Naive thymus-derived CD4-positive, alpha-beta T cell (primary cell): ENCODE results near the gene TACSTD2. TPM values are rescaled to one million over a fixed set of nuclear protein-coding genes. Genes with fewer than 3 reads are reported as not detected.
"Not testable (repeated sequence)": the region's sequence is repeated elsewhere in the genome, so short reads cannot be mapped to it uniquely, and the experiment has no call there.

Source experiments
- ATAC-seq: fragments of 150-1000 bp; cut with Tn5 transposase; 2 replicates; pipeline ENCODE4 v1.10.0; 2021; ENCODE audit warnings: mild to moderate bottlenecking, moderate library complexity
- CTCF ChIA-PET: fragments of 350-600 bp; sonication (Branson Sonifier 250); formaldehyde crosslinking; loops from one replicate; lab custom pipeline; 2021; ENCODE audit warnings: antibody characterized with exemption; lab: Charles Lee
- POLR2A ChIA-PET: fragments of 350-600 bp; sonication (Branson Sonifier 250); formaldehyde crosslinking; loops from one replicate; lab custom pipeline; 2021; ENCODE audit warnings: antibody characterized with exemption, inconsistent platforms; lab: Charles Lee
- DNase-seq, 9 donors: peaks; one replicate each; pipeline versions ENCODE4 v3.0.0 to v3.0.0-alpha.2; 2020 to 2022; ENCODE audit warnings: mixed read lengths in 1 of 9
- H3K27ac ChIP-seq: one replicate; pipeline ENCODE4 v1.7.0; 2013; ENCODE audit warnings: mild to moderate bottlenecking, low read depth, low read length, moderate library complexity
- H3K27me3 ChIP-seq, 2 donors: one replicate each; pipeline ENCODE4 v1.7.0; 2013; ENCODE audit warnings: low read length in 2 of 2, mild to moderate bottlenecking in 2 of 2, moderate library complexity in 2 of 2; ENCODE audit not compliant: control insufficient read depth in 2 of 2, insufficient read depth in 2 of 2
- H3K36me3 ChIP-seq, 3 experiments: 1 replicate in 2 of 3; 2 replicates in 1 of 3; pipeline ENCODE4 v1.7.0; 2013; ENCODE audit warnings: low read length in 3 of 3, mild to moderate bottlenecking in 3 of 3, moderate library complexity in 1 of 3; ENCODE audit not compliant: insufficient read depth in 3 of 3, control insufficient read depth in 2 of 3
- H3K4me1 ChIP-seq, 2 donors: one replicate each; pipeline ENCODE4 v1.7.0; 2013; ENCODE audit warnings: low read length in 2 of 2, mild to moderate bottlenecking in 2 of 2, moderate library complexity in 1 of 2; ENCODE audit not compliant: control insufficient read depth in 2 of 2, insufficient read depth in 2 of 2
- H3K4me3 ChIP-seq: 2 replicates; pipeline ENCODE4 v1.7.0; 2013; ENCODE audit warnings: mild to moderate bottlenecking, low read length
- H3K9me3 ChIP-seq, 3 experiments: 1 replicate in 2 of 3; 2 replicates in 1 of 3; pipeline ENCODE4 v1.7.0; 2013; ENCODE audit warnings: low read length in 3 of 3; ENCODE audit not compliant: control insufficient read depth in 2 of 3
- H3K27ac Mint-ChIP-seq, 9 donors: one replicate each; pipeline ENCODE4 v1.8.0; 2020 to 2022; ENCODE audit warnings: mixed read lengths in 9 of 9, mild to moderate bottlenecking in 8 of 9, moderate library complexity in 5 of 9, inconsistent platforms in 2 of 9
- H3K27me3 Mint-ChIP-seq, 5 donors: one replicate each; pipeline ENCODE4 v1.8.0; 2021 to 2022; ENCODE audit warnings: mixed read lengths in 5 of 5, mild to moderate bottlenecking in 1 of 5
- H3K36me3 Mint-ChIP-seq, 5 donors: one replicate each; pipeline ENCODE4 v1.8.0; 2020 to 2022; ENCODE audit warnings: mixed read lengths in 5 of 5, mild to moderate bottlenecking in 3 of 5, inconsistent platforms in 1 of 5
- H3K4me1 Mint-ChIP-seq, 7 donors: one replicate each; pipeline ENCODE4 v1.8.0; 2020 to 2022; ENCODE audit warnings: mixed read lengths in 7 of 7, mild to moderate bottlenecking in 3 of 7, inconsistent platforms in 1 of 7
- H3K4me3 Mint-ChIP-seq, 10 donors: one replicate each; pipeline ENCODE4 v1.8.0; 2020 to 2022; ENCODE audit warnings: mild to moderate bottlenecking in 10 of 10, mixed read lengths in 10 of 10, moderate library complexity in 6 of 10, inconsistent platforms in 2 of 10
- H3K9me3 Mint-ChIP-seq, 11 donors: one replicate each; pipeline ENCODE4 v1.8.0; 2020 to 2022; ENCODE audit warnings: mixed read lengths in 11 of 11, mild to moderate bottlenecking in 4 of 11, inconsistent platforms in 1 of 11, moderate library complexity in 1 of 11
- intact Hi-C, 2 donors: fragments of 100-400 bp; cut with micrococcal nuclease; formaldehyde crosslinking; loops; one replicate each; pipeline ENCODE4 v1.15.1; 2023
- polyA plus RNA-seq, 2 donors: library from polyadenylated mRNA; unstranded; fragments of 300-500 nt; fragmentation: Illumina TruSeq; gene quantifications; one replicate each; pipeline ENCODE4 v1.2.3, GENCODE V29; 2021
- total RNA-seq, 6 experiments: library from RNA in 5 of 6; stranded (reverse) in 5 of 6; gene quantifications; 1 replicate in 5 of 6; 2 replicates in 1 of 6; pipeline ENCODE4 v1.2.3 and lab custom pipeline; 2021 to 2026

The TACSTD2 gene
- total and polyA plus RNA-seq, 7 experiments from 2014 or later, result 0.42 TPM; not detected in 6

DNA sequence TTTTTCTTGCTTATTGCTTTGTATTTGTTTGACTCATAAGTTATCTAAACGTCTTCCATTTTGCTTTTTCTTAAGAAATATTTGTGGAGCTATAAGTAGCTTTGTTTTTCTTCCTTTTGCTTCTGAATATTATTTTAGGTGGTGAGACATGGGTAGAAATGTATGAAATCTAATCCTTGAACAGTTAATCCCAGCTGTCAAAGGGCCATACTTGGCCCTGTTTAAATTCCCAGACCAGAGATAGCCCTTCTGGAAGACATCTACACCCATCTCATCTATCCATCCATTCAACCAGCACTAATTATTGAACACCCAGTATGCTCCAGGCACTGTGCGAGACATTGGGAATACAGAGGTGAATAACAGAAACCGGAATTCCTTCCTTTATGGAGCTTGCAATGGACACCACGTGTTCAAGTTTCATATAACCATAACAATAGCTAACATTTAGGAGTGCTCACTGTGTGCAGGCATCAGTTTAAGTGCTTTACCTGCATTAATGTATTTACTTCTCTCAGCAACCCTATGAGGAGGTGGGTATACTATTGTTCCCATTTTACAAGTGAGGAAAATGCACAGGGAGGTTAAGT is 8.7 kb downstream of the TACSTD2 start:
- DNase-seq (no peak), ATAC-seq (no peak)
- Mint-ChIP-seq H3K27me3 (peaks cover 28 to 82% (median 42%) of the 10 kb centered on the region in 5 donors), H3K4me3 (no peak overlapping the region), H3K4me1 (peaks cover 0 to 3% (median 0%) of the 10 kb centered on the region in 7 donors), H3K27ac (no peak overlapping the region), H3K36me3 (no peaks in the 10 kb centered on the region), H3K9me3 (peaks cover 0 to 5% (median 0%) of the 10 kb centered on the region in 11 donors)
- no peaks in the 10 kb centered on the region for H3K36me3 ChIP-seq
- no peaks in the 10 kb centered on the region for H3K9me3 ChIP-seq
- H3K27ac ChIP-seq, result no peak overlapping the region
- CTCF ChIA-PET, result no interaction called here
- no peak overlapping the region for H3K4me3 ChIP-seq
- no peaks in the 10 kb centered on the region for H3K4me1 ChIP-seq
- intact Hi-C loops, result no loop called here
- H3K27me3 ChIP-seq, result peaks cover 0 to 3% of the 10 kb centered on the region in 2 donors
- POLR2A ChIA-PET, result interaction anchor here (0.6 kb wide), 1 partner anchor 113 kb away, joined by 4 read pairs; no protein-coding TSS in a partner anchor

DNA sequence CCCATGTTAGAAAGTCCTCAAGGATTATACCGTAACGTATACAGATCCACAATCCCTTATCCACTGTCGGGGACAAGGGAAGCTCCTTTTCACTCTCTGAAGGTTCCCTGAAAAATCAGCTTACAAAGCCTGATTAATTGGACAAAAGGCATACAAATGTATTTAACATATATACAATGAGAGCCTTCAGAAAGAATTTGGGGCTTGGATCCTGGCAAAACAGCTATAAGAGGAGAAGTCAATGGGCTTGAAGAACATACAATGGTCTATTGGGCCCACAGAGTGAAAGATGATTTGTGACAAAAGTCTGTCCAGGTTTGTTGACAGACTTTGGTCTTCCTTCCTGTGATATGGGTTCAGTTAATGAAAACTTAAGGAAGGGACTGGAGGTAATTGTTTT is 10.7 kb downstream of the TACSTD2 start:
- no peak overlapping the region for H3K4me3 Mint-ChIP-seq
- Histone ChIP-seq H3K36me3 (no peaks in the 10 kb centered on the region), H3K4me3 (no peak overlapping the region), H3K27me3 (no peaks in the 10 kb centered on the region), H3K27ac (no peak overlapping the region), H3K9me3 (no peaks in the 10 kb centered on the region), H3K4me1 (no peaks in the 10 kb centered on the region)
- H3K36me3 Mint-ChIP-seq, result no peaks in the 10 kb centered on the region
- intact Hi-C loops, result no loop called here
- peaks cover 0 to 6% (median 0%) of the 10 kb centered on the region in 11 donors for H3K9me3 Mint-ChIP-seq
- H3K27me3 Mint-ChIP-seq, result peaks cover 34 to 81% (median 39%) of the 10 kb centered on the region in 5 donors
- DNase-seq (no peak), ATAC-seq (no peak)
- no peaks in the 10 kb centered on the region for H3K4me1 Mint-ChIP-seq
- ChIA-PET CTCF (no interaction called here), POLR2A (no interaction called here)
- H3K27ac Mint-ChIP-seq, result no peak overlapping the region

DNA sequence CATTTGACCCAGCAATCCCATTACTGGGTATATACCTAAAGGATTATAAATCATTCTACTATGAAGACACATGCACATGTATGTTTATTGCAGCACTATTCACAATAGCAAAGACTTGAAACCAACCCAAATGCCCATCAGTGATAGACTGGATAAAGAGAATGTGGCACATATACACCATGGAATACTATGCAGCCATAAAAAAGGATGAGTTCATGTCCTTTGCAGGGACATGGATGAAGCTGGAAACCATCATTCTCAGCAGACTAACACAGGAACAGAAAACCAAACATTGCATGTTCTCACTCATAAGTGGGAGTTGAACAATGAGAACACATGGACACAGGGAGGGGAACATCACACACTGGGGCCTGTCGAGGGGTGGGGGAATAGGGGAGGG is 13.3 kb downstream of the TACSTD2 start:
- H3K4me1 Mint-ChIP-seq, H3K9me3 ChIP-seq, H3K27ac Mint-ChIP-seq, H3K27me3 ChIP-seq, intact Hi-C loops, H3K36me3 ChIP-seq, H3K36me3 Mint-ChIP-seq, H3K4me3 ChIP-seq, CTCF ChIA-PET, DNase-seq, H3K9me3 Mint-ChIP-seq, POLR2A ChIA-PET, H3K4me3 Mint-ChIP-seq, ATAC-seq, H3K27ac ChIP-seq, H3K4me1 ChIP-seq: not testable (repeated sequence)
- H3K27me3 Mint-ChIP-seq, result peaks cover 22 to 76% (median 30%) of the 10 kb centered on the region in 5 donors

DNA sequence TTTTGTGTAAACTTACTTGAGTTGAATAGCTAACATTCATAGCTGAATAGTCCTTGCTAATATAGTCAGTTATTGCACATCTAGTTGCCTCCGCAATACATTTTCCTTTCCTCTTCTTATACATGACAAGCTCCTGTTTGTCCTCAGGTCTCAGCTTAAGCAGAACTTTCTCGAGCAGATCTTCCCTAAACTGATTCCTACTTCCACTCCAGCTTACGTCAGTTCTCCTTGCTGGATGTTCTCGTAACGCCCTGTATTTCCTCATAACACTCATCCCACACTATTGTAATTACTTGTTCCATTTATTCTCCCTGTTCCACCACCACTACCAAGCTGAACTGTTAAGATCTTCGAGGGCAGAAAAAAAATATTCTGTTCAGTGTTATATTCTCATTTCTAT is 15.4 kb downstream of the TACSTD2 start:
- Mint-ChIP-seq H3K4me1 (no peaks in the 10 kb centered on the region), H3K27ac (no peak overlapping the region), H3K9me3 (peaks cover 0 to 13% (median 4%) of the 10 kb centered on the region in 11 donors), H3K27me3 (peaks cover 38 to 78% (median 43%) of the 10 kb centered on the region in 5 donors), H3K4me3 (no peak overlapping the region), H3K36me3 (peaks cover 0 to 4% (median 0%) of the 10 kb centered on the region in 5 donors)
- no peak for DNase-seq
- ChIA-PET CTCF (interaction anchor here (1.2 kb wide), 1 partner anchor 11 kb away, joined by 5 read pairs; no protein-coding TSS in a partner anchor), POLR2A (no interaction called here)
- intact Hi-C loops, result no loop called here
- no peak for ATAC-seq
- no peaks in the 10 kb centered on the region for H3K27me3 ChIP-seq
- H3K4me1 ChIP-seq, result no peaks in the 10 kb centered on the region
- no peaks in the 10 kb centered on the region for H3K36me3 ChIP-seq
- H3K9me3 ChIP-seq, result no peaks in the 10 kb centered on the region
- no peak overlapping the region for H3K4me3 ChIP-seq
- no peak overlapping the region for H3K27ac ChIP-seq

DNA sequence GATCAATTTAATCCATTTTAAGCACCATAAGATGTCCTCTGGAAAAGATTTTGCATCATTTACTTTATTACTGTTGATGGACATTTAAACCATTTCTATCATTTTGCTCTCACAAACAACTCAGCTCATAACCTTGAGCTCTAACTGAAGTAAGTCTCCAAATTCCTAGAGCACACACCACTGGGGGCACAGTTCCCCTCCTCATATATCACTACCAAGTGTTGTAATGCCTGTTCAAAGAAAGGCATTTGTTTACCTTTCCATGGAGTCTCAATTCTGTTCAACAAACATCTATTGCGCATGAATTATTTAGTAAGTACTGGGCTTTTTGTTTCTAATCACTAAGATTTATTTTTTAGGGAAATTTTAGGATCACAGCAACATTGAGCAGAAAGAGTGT is 21.7 kb downstream of the TACSTD2 start:
- no peak overlapping the region for H3K27ac Mint-ChIP-seq
- peaks cover 0 to 13% (median 0%) of the 10 kb centered on the region in 11 donors for H3K9me3 Mint-ChIP-seq
- H3K36me3 Mint-ChIP-seq, result peaks cover 0 to 4% (median 0%) of the 10 kb centered on the region in 5 donors
- H3K4me3 Mint-ChIP-seq, result no peak overlapping the region
- no peaks in the 10 kb centered on the region for H3K4me1 Mint-ChIP-seq
- H3K27me3 ChIP-seq, result no peaks in the 10 kb centered on the region
- no peaks in the 10 kb centered on the region for H3K36me3 ChIP-seq
- no peak for DNase-seq
- POLR2A ChIA-PET, result no interaction called here
- no peak overlapping the region for H3K27ac ChIP-seq
- no peak for ATAC-seq
- no peak overlapping the region for H3K4me3 ChIP-seq
- H3K9me3 ChIP-seq, result no peaks in the 10 kb centered on the region
- CTCF ChIA-PET, result no interaction called here
- intact Hi-C loops, result no loop called here
- H3K4me1 ChIP-seq, result no peaks in the 10 kb centered on the region
- H3K27me3 Mint-ChIP-seq, result peaks cover 31 to 52% (median 37%) of the 10 kb centered on the region in 5 donors

DNA sequence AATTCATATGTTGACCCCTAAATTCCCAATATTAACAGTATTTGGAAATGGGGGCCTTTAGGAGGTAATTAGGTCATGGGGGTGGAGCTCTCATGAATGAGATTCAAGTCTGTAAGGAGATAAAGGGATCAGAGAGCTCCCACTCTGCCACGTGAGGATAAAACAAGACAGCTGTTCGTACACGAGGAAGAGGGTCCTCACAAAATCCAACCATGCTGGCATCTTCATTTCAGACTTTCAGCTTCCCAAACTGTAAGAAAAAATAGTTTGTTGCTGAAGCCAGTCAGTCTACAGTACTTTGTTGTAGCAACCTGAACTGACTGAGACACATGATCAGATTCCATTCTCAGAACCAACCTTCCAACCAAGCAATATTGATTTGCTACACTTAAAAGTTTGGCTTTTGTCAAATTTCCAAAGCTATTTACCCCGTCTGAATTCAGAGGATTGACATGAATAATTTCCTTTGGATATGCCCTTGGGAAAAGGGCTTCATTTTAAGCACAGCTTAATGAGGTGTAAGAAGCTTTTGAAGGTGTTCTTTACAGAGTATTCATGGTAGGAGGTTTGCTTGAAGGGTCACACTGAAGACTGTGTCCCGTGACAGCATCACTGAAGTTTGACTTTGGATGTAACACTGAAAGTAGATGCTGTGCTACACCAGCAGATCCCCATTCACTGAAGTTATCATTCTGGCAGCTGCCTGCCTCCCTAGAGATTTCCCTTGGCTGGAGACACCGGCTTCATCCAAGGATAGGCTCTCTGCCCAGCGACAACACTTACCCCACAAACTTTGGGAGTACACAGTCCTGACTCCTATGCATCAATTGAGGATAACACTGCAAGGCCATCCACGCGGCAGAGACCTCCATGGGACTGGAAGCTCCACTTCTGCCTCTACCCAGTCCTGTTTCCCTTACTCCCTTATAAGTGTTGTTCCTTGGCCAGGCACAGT is 25.6 kb downstream of the TACSTD2 start:
- Histone ChIP-seq H3K36me3 (no peaks in the 10 kb centered on the region), H3K4me1 (no peaks in the 10 kb centered on the region), H3K27ac (no peak overlapping the region), H3K27me3 (no peaks in the 10 kb centered on the region), H3K9me3 (no peaks in the 10 kb centered on the region), H3K4me3 (no peak overlapping the region)
- Mint-ChIP-seq H3K27ac (no peak overlapping the region), H3K27me3 (peaks cover 5 to 44% (median 10%) of the 10 kb centered on the region in 5 donors), H3K9me3 (no peaks in the 10 kb centered on the region), H3K4me3 (no peak overlapping the region), H3K4me1 (peaks cover 0 to 8% (median 5%) of the 10 kb centered on the region in 7 donors), H3K36me3 (no peaks in the 10 kb centered on the region)
- ATAC-seq (no peak), DNase-seq (no peak)
- intact Hi-C loops, result no loop called here
- CTCF ChIA-PET, result no interaction called here
- POLR2A ChIA-PET, result no interaction called here
